ENCODE data around the gene PVR.
"Not testable (repeated sequence)": the region's sequence is repeated elsewhere in the genome, so short reads cannot be mapped to it uniquely, and the experiment has no call there.

Gene PVR

DNA sequence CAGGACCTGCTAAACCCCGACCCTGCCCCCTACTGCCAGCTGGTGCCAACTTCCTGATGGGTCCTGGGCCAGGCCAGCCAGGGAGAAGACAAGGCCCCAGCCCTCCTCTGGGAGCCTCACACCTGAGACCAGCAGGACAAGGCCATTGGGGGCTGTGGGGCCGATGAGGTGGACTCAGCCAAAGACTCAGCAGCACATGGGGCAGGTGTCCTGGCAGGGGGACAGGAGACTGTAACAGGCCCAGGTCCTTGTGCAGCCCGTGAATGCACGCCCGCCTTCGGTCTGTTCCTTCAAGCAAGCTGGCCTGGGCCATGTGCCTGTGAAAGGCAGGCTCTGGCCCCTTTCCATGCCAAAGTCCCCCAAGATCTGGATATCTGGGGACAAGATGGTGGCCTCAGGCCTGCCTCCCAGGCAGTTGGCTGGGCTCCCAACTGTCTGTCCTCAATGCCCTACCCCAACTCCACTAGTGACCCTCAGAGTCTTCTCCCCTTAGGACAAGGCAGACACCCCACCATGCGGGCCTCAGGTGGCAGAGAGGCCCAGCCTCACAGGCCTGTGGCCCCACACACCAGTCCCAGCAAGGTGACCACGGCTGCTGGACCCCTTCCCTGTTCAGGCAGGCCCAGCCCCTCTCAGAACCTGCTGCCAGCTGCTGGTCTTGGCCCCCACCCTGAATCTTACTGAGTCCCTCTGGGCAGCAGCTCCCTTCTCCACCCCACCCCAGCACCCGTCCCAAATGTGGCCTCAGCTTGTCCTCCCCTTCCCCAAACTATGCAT lies 39.9 kb downstream of the PVR start:
- Histone ChIP-seq H3K79me2 (ENCODE audit: low read length) (no peaks in the 10 kb centered on the region), H3K27ac (ENCODE audit: low read length) (no peak overlapping the region), H2AFZ (ENCODE audit: low read depth, low read length) (no peak overlapping the region), H4K20me1 (ENCODE audit: insufficient read depth, low read length) (no peaks in the 10 kb centered on the region; the same call in 1 of the 2 replicates), H3K4me2 (ENCODE audit: low read length) (peak overlapping the region; percentile 39; the same call in 1 of the 2 replicates), H3K27me3 (ENCODE audit: low read depth, low read length) (peaks cover 41% of the 10 kb centered on the region), H3K4me1 (ENCODE audit: low read length) (peaks cover 40% of the 10 kb centered on the region), H3K36me3 (replicated peaks; ENCODE audit: low read depth, low read length) (no peaks in the 10 kb centered on the region), H3K9ac (ENCODE audit: low read length) (no peak overlapping the region), H3K4me3 (ENCODE audit: low read length) (no peak overlapping the region), H3K9me3 (ENCODE audit: insufficient read depth, low read length) (no peaks in the 10 kb centered on the region)
- TF ChIP-seq EZH2phosphoT487 (IDR thresholded peaks at IDR 0.05; ENCODE audit: low read depth) = no peak
- TF ChIP-seq, protein P1, sequence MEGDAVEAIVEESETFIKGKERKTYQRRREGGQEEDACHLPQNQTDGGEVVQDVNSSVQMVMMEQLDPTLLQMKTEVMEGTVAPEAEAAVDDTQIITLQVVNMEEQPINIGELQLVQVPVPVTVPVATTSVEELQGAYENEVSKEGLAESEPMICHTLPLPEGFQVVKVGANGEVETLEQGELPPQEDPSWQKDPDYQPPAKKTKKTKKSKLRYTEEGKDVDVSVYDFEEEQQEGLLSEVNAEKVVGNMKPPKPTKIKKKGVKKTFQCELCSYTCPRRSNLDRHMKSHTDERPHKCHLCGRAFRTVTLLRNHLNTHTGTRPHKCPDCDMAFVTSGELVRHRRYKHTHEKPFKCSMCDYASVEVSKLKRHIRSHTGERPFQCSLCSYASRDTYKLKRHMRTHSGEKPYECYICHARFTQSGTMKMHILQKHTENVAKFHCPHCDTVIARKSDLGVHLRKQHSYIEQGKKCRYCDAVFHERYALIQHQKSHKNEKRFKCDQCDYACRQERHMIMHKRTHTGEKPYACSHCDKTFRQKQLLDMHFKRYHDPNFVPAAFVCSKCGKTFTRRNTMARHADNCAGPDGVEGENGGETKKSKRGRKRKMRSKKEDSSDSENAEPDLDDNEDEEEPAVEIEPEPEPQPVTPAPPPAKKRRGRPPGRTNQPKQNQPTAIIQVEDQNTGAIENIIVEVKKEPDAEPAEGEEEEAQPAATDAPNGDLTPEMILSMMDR (IDR thresholded peaks at IDR 0.05; ENCODE audit: low read depth, low read length) = peak; percentile 14; the same call in 1 of the 2 replicates

DNA sequence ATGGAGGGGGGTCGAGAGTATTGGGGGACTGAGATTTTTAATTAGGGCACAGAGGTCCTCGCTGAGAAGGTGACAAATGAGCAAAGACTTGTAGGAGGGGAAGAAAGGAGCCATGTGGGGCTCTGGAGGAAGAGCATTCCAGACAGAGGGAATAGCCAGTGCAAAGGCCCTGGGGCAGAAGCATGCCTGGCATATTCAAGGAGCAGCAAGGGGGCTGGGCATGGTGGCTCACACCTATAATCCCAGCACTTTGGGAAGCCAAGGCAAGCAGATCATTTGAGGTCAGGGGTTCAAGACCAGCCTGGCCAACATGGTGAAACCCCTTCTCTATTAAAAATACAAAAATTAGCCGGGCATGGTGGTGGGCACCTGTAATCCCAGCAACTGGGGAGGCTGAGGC lies 40.7 kb downstream of the PVR start:
- not testable (repeated sequence) for H3K79me2 ChIP-seq (ENCODE audit: low read length); H2AFZ ChIP-seq (ENCODE audit: low read depth, low read length); H3K4me2 ChIP-seq (ENCODE audit: low read length); H3K9ac ChIP-seq (ENCODE audit: low read length); H3K36me3 ChIP-seq (replicated peaks; ENCODE audit: low read depth, low read length); H3K4me3 ChIP-seq (ENCODE audit: low read length); H3K27ac ChIP-seq (ENCODE audit: low read length); H4K20me1 ChIP-seq (ENCODE audit: insufficient read depth, low read length); H3K9me3 ChIP-seq (ENCODE audit: insufficient read depth, low read length)
- Histone ChIP-seq H3K4me1 (ENCODE audit: low read length) (peaks cover 40% of the 10 kb centered on the region), H3K27me3 (ENCODE audit: low read depth, low read length) (peaks cover 40% of the 10 kb centered on the region)

DNA sequence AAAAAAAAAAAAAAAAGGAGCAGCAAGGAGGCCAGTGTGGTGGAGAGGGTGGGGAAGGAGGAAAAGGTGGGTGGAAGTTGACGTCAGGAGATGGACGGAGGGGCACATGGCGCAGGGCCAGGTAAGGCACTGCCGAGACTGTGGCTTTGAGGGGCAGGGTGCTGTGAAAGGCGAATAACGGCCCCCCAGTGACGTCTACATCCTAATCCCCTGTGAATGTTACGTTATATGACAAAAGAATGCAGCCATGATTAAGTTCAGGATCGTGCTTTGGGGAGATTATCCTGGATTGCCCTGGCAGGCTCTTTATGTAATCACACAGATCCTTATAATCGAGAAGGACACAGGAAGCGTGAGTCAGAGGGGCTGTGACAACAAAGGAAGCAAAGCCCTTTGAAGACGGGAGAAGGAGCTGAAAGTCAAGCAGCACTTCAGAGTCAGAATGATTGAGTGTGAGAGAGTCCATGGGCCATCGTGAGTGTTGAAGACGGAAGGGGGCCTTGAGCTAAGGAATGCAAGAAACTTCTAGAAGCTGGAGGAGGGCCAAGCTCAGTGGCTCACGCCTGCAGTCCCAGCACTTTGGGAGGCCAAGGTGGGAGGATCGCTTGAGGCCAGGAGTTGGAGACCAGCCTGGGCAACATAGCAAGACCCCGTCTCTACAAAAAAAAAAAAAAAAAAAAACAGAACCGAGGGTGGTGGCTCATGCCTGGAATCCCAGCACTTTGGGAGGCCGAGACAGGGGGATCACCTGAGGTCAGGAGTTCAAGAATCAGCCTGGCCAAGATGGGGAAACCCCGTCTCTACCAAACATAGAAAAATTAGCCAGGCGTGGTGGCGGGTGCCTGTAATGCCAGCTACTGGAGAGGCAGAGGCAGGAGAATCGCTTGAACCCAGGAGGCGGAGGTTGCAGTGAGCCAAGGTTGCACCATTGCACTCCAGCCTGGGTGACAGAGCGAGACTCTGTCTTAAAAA lies 41.5 kb downstream of the PVR start:
- Histone ChIP-seq H2AFZ (ENCODE audit: low read depth, low read length) (no peak overlapping the region), H3K4me2 (ENCODE audit: low read length) (peak overlapping the region; percentile 57), H3K4me3 (ENCODE audit: low read length) (peak overlapping the region; percentile 4), H3K9me3 (ENCODE audit: insufficient read depth, low read length) (no peaks in the 10 kb centered on the region), H3K79me2 (ENCODE audit: low read length) (no peaks in the 10 kb centered on the region), H3K27me3 (ENCODE audit: low read depth, low read length) (peaks cover 44% of the 10 kb centered on the region), H3K9ac (ENCODE audit: low read length) (no peak overlapping the region), H3K27ac (ENCODE audit: low read length) (no peak overlapping the region), H3K4me1 (ENCODE audit: low read length) (peaks cover 40% of the 10 kb centered on the region), H3K36me3 (replicated peaks; ENCODE audit: low read depth, low read length) (no peaks in the 10 kb centered on the region), H4K20me1 (ENCODE audit: insufficient read depth, low read length) (peaks cover 4% of the 10 kb centered on the region; the same call in 1 of the 2 replicates)
- TF ChIP-seq, protein P1 (IDR thresholded peaks at IDR 0.05; ENCODE audit: low read depth, low read length) = no peak
- TF ChIP-seq EZH2phosphoT487 (IDR thresholded peaks at IDR 0.05; ENCODE audit: low read depth) = no peak

DNA sequence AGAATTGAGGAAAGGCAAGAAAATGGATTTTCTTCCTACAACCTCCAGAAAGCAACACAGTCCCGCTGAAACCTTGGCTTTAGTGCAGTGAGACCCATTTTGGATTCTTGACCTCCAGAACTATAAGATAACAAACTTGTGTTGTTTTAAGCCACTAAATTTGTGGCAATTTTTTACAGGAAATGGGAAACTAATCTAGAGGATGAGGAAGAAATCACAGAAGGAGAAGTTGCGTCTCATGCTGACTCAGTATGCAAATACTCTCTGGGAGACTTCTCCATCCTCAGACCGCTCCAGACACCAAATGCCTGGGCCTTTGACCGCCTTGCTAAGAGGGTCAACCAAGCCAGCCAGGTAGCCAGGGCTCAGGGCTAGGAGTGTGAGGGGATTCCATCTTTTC lies 42.2 kb downstream of the PVR start:
- Histone ChIP-seq H3K27me3 (ENCODE audit: low read depth, low read length) (peaks cover 42% of the 10 kb centered on the region), H3K4me2 (ENCODE audit: low read length) (peak overlapping the region; percentile 57), H4K20me1 (ENCODE audit: insufficient read depth, low read length) (peaks cover 4% of the 10 kb centered on the region; the same call in 1 of the 2 replicates), H3K36me3 (replicated peaks; ENCODE audit: low read depth, low read length) (no peaks in the 10 kb centered on the region), H3K9ac (ENCODE audit: low read length) (no peak overlapping the region), H3K27ac (ENCODE audit: low read length) (no peak overlapping the region), H2AFZ (ENCODE audit: low read depth, low read length) (no peak overlapping the region), H3K9me3 (ENCODE audit: insufficient read depth, low read length) (no peaks in the 10 kb centered on the region), H3K4me3 (ENCODE audit: low read length) (peak overlapping the region; percentile 4), H3K79me2 (ENCODE audit: low read length) (no peaks in the 10 kb centered on the region), H3K4me1 (ENCODE audit: low read length) (peaks cover 40% of the 10 kb centered on the region)
- TF ChIP-seq, protein P1 (IDR thresholded peaks at IDR 0.05; ENCODE audit: low read depth, low read length) = no peak
- no peak for TF ChIP-seq EZH2phosphoT487 (IDR thresholded peaks at IDR 0.05; ENCODE audit: low read depth)
